RWPE1 (cell line): ENCODE measurements around the gene TTC28.

Experiments
- CTCF ChIA-PET: fragments of 350-600 bp; sonication (Branson Sonifier 250); formaldehyde crosslinking; extraction: SDS; loops from one replicate; lab custom pipeline; 2021; lab: Yijun Ruan, JAX
- POLR2A ChIA-PET: fragments of 400-600 bp; formaldehyde crosslinking; extraction: SDS; loops from one replicate; lab custom pipeline; 2020; ENCODE audit warnings: antibody characterized with exemption; ENCODE audit not compliant: low non-redundant PET; lab: Yijun Ruan, JAX
- DNase-seq: peaks from one replicate; pipeline ENCODE4 v3.0.0; 2012; ENCODE audit warnings: low spot score
- H3K27ac ChIP-seq: fragments of 450-650 bp; 2 replicates; pipeline ENCODE4 v1.5.1; 2017
- TF ChIP-seq, protein P1 (sequence below): fragments of 450-650 bp; conservative IDR thresholded peaks from 2 replicates; pipeline ENCODE4 v1.5.1; 2017; ENCODE audit warnings: low read depth, mild to moderate bottlenecking

The TTC28 gene

DNA sequence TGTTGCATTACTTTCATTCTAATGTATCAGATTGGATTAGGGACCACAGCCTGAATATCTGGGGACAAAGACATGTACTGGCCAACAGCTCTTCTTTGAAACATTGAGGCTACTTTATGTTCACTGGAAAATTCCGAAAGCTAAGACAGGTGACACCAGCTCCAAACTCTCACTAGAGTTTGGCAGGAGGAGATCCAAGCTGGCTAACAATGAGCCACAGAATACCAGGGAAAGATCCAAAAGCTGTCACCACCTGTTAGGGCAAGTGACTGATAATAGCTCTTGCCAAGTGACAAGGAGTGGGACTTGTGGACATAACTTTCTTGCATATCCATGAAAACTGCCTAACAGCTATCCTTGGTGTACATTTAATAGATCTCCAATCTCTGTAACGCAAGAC lies 333.3 kb downstream of the TTC28 start:
- CTCF ChIA-PET: no interaction called here
- DNase-seq: no peak
- no peak overlapping the region for H3K27ac ChIP-seq
- TF ChIP-seq, protein P1, sequence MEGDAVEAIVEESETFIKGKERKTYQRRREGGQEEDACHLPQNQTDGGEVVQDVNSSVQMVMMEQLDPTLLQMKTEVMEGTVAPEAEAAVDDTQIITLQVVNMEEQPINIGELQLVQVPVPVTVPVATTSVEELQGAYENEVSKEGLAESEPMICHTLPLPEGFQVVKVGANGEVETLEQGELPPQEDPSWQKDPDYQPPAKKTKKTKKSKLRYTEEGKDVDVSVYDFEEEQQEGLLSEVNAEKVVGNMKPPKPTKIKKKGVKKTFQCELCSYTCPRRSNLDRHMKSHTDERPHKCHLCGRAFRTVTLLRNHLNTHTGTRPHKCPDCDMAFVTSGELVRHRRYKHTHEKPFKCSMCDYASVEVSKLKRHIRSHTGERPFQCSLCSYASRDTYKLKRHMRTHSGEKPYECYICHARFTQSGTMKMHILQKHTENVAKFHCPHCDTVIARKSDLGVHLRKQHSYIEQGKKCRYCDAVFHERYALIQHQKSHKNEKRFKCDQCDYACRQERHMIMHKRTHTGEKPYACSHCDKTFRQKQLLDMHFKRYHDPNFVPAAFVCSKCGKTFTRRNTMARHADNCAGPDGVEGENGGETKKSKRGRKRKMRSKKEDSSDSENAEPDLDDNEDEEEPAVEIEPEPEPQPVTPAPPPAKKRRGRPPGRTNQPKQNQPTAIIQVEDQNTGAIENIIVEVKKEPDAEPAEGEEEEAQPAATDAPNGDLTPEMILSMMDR: no peak
- POLR2A ChIA-PET: no interaction called here

DNA sequence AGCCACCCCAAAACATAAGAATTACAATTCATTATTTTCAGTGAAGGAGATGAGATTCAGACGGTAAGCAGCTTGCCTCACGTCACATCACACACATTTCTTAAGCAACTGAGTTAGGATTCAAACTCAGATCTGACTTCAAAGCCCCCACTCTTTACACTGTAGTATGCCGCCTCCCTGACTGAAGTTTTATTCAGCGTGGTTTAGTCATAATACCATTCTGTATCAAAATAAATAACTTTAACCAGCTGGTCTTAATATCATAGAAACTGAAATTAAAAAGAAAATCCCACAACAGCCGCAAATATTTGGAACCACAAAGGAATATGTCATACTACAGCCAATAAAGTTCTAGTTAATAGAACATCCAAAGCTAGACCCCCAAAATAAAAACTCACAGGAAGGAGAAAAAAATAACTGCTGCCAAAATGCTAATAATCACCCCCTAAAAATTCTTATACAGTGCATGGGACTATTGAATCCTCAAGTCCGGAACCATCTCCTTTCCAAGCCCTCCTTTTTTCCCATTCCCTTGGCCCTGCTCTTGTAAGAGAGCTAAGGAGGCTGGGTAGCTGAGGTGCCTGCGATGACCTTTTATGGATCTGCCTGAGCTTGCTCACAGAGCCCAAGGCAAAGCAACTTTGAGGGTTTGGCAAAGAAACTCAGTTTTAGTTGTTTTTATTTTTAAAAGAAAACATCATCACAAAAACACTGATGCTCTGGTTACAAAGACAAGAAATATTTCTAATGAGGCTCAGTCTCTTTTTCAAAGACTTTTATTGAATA lies 334.5 kb downstream of the TTC28 start:
- TF ChIP-seq, protein P1: no peak
- H3K27ac ChIP-seq: no peak overlapping the region
- ChIA-PET CTCF (no interaction called here), POLR2A (no interaction called here)
- DNase-seq: no peak

DNA sequence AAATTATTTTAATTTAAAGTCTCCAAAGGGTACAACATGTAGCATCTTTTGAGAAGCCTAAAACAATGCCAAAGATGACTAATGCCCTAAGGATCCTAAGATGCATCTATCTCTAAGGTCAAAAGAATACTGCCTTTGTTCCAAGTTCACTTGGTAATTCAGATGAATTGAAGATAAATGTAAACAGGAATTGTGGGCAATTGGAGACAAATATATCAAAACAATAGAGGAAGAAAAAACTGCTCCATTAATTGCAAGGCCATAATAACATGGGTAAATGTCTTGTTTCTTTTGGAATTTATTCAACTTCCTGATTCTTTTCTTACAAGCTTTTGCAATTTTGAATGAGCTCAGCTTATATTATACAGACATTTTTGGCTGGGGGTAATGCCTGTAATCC lies 338.6 kb downstream of the TTC28 start:
- POLR2A ChIA-PET: no interaction called here
- no peak overlapping the region for H3K27ac ChIP-seq
- TF ChIP-seq, protein P1: no peak

DNA sequence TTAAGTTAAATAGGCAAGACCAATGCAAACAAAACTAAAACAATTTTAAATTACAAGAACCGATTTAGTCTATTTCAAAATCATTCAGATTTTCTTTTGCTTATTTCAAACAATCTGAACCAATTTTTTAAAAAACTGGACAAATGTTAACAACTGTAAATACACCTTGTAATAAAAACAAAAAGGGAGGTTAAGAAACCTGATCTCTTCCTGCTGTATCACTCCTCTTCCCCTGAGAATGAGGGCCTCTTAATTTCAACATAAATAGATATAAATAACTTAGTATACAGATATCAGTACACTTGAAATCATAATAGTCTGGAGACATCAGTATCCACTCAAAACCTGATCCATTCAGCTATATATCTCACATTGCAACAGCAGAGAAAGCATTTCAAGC lies 346.6 kb downstream of the TTC28 start:
- CTCF ChIA-PET: no interaction called here
- no peak overlapping the region for H3K27ac ChIP-seq
- POLR2A ChIA-PET: no interaction called here
- DNase-seq: no peak
- TF ChIP-seq, protein P1: no peak

More for the DNA sequence above, 338.6 kb downstream of the TTC28 start:
- CTCF ChIA-PET: no interaction called here
- DNase-seq: peak; percentile 4

DNA sequence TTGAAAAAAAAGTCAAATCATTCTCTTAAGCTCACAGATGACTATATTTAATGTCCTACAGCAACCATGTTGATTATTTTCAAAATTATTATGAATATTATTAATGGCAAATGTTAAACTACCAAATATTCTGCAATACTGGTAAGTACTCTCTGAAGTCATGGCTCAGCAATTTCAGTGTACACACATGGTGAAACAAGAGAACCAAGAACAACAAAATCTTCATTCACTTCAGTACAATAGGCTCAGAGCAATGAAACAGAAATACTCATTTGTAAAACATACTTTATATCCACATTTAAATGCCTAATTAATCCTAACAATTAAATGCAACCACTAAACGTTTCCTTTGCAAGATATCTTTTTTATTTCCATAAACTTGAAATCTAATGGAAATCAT lies 347.2 kb downstream of the TTC28 start:
- TF ChIP-seq, protein P1: no peak
- DNase-seq: no peak
- ChIA-PET POLR2A (no interaction called here), CTCF (no interaction called here)
- no peak overlapping the region for H3K27ac ChIP-seq

DNA sequence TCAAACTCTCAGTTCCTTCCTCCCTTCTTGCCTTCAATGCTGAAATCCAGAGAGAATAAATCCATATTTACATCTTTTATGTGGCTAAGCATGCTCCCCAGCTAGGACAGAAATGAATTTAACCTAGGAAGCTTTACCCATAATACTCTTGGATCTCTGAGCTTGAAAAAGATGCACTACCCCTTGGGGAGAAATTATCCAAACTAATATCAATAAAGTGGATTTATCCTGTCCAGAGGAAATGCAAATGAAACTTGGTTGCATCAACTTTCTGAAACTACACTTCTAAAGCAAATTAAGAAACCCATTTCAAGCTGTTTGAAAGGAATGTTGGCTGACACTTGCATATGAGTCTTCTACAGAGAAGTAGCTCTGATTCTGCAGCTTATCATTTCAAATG lies 347.9 kb downstream of the TTC28 start:
- no peak for DNase-seq
- TF ChIP-seq, protein P1: no peak
- H3K27ac ChIP-seq: no peak overlapping the region
- ChIA-PET POLR2A (no interaction called here), CTCF (interaction anchor here (0.6 kb wide), 1 partner anchor 112 kb away, joined by 4 read pairs; no protein-coding TSS in a partner anchor)
